Activated CD8-positive, alpha-beta memory T cell treated with anti-CD3 and anti-CD28 coated beads for 4 hours (primary cell): ENCODE data around the gene ASB3.
A peak's percentile ranks its signal among the peaks of the same experiment; 100 is the strongest.
"Not testable (repeated sequence)": the region's sequence is repeated elsewhere in the genome, so short reads cannot be mapped to it uniquely, and the experiment has no call there.

Experiments used
- DNase-seq, 2 donors: peaks; one replicate each; pipeline ENCODE4 v3.0.0-alpha.2; 2020; ENCODE audit warnings: low read depth in 2 of 2

Gene ASB3

GRCh38 chr2:53787614-53788289, 999 bp upstream of the ASB3 start:
- no peak for DNase-seq

GRCh38 chr2:53786352-53786704, 425 bp downstream of the ASB3 start:
- peak in 1 of 2 donors; percentile 7 for DNase-seq

GRCh38 chr2:53785366-53785765, 1.4 kb downstream of the ASB3 start:
- no peak for DNase-seq

GRCh38 chr2:53784436-53784835, 2.3 kb downstream of the ASB3 start:
- DNase-seq, result no peak

- DNase-seq, result no peak
Measured at GRCh38 chr2:53782676-53783075, 4.1 kb downstream of the ASB3 start.

- no peak for DNase-seq
Measured at GRCh38 chr2:53780056-53780455, 6.7 kb downstream of the ASB3 start.

GRCh38 chr2:53778536-53779162, 8.1 kb downstream of the ASB3 start:
- no peak for DNase-seq

GRCh38 chr2:53777134-53777533, 9.6 kb downstream of the ASB3 start:
- no peak for DNase-seq

- DNase-seq, result no peak
Measured at GRCh38 chr2:53770264-53770663, 16.5 kb downstream of the ASB3 start.

- no peak for DNase-seq
Measured at GRCh38 chr2:53769318-53769945, 17.3 kb downstream of the ASB3 start.

GRCh38 chr2:53768242-53768542, 18.6 kb downstream of the ASB3 start:
- no peak for DNase-seq

- peak; percentile 60 to 68 for DNase-seq
Measured at GRCh38 chr2:53767405-53768241, 19.1 kb downstream of the ASB3 start, which contains the start of gene CHAC2. Gene CHAC2 (plus strand): TSS chr2:53767804. CDS start chr2:53767887, 83 bp downstream.

GRCh38 chr2:53765767-53766166, 21.0 kb downstream of the ASB3 start:
- no peak for DNase-seq

- DNase-seq, result not testable (repeated sequence)
Measured at GRCh38 chr2:53757206-53757605, 29.5 kb downstream of the ASB3 start.

GRCh38 chr2:53756644-53757043, 30.1 kb downstream of the ASB3 start:
- no peak for DNase-seq

GRCh38 chr2:53755121-53755520, 31.6 kb downstream of the ASB3 start:
- DNase-seq, result no peak

GRCh38 chr2:53753041-53753440, 33.7 kb downstream of the ASB3 start:
- no peak for DNase-seq

GRCh38 chr2:53752385-53752784, 34.4 kb downstream of the ASB3 start:
- no peak for DNase-seq

GRCh38 chr2:53751728-53752127, 35.0 kb downstream of the ASB3 start:
- DNase-seq, result no peak

GRCh38 chr2:53750041-53750768, 36.5 kb downstream of the ASB3 start:
- DNase-seq, result no peak

- no peak for DNase-seq
Measured at GRCh38 chr2:53744395-53745065, 42.2 kb downstream of the ASB3 start.
